Measurements from ENCODE around the gene IFNB1. TPM values are rescaled to one million over a fixed set of nuclear protein-coding genes. Genes with fewer than 3 reads are reported as not detected.

IFNB1 gene
- total and polyA plus RNA-seq, 4 donors: not detected

DNA sequence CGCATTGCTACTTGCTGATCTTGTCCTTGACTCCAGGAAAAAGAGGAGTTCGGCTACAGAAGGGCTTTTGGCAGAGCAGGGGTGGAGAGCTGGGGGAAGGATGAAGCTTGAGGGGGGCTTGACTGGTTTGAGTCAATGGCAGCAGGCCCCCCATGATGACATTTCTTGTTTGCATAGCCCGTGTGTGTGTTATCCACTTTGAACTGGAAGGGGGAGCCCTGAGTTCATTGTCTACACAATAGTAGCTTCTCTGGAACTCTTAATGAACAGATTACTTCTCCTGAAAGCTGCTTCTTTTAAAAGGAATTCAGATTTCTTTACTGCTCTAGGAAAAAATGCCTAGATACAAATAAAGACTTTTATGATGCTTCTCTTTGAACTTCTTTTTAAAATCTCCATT, 2.3 kb downstream of the IFNB1 start (continued):
- TF ChIP-seq, protein P1, sequence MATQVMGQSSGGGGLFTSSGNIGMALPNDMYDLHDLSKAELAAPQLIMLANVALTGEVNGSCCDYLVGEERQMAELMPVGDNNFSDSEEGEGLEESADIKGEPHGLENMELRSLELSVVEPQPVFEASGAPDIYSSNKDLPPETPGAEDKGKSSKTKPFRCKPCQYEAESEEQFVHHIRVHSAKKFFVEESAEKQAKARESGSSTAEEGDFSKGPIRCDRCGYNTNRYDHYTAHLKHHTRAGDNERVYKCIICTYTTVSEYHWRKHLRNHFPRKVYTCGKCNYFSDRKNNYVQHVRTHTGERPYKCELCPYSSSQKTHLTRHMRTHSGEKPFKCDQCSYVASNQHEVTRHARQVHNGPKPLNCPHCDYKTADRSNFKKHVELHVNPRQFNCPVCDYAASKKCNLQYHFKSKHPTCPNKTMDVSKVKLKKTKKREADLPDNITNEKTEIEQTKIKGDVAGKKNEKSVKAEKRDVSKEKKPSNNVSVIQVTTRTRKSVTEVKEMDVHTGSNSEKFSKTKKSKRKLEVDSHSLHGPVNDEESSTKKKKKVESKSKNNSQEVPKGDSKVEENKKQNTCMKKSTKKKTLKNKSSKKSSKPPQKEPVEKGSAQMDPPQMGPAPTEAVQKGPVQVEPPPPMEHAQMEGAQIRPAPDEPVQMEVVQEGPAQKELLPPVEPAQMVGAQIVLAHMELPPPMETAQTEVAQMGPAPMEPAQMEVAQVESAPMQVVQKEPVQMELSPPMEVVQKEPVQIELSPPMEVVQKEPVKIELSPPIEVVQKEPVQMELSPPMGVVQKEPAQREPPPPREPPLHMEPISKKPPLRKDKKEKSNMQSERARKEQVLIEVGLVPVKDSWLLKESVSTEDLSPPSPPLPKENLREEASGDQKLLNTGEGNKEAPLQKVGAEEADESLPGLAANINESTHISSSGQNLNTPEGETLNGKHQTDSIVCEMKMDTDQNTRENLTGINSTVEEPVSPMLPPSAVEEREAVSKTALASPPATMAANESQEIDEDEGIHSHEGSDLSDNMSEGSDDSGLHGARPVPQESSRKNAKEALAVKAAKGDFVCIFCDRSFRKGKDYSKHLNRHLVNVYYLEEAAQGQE (IDR thresholded peaks at IDR 0.05): no peak
- TF ChIP-seq, protein P2, sequence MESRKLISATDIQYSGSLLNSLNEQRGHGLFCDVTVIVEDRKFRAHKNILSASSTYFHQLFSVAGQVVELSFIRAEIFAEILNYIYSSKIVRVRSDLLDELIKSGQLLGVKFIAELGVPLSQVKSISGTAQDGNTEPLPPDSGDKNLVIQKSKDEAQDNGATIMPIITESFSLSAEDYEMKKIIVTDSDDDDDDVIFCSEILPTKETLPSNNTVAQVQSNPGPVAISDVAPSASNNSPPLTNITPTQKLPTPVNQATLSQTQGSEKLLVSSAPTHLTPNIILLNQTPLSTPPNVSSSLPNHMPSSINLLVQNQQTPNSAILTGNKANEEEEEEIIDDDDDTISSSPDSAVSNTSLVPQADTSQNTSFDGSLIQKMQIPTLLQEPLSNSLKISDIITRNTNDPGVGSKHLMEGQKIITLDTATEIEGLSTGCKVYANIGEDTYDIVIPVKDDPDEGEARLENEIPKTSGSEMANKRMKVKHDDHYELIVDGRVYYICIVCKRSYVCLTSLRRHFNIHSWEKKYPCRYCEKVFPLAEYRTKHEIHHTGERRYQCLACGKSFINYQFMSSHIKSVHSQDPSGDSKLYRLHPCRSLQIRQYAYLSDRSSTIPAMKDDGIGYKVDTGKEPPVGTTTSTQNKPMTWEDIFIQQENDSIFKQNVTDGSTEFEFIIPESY (IDR thresholded peaks at IDR 0.05): no peak
- TF ChIP-seq GABPA (IDR thresholded peaks at IDR 0.05 in 1 of 2, conservative IDR thresholded peaks at IDR 0.05 in 1 of 2): no peak

DNA sequence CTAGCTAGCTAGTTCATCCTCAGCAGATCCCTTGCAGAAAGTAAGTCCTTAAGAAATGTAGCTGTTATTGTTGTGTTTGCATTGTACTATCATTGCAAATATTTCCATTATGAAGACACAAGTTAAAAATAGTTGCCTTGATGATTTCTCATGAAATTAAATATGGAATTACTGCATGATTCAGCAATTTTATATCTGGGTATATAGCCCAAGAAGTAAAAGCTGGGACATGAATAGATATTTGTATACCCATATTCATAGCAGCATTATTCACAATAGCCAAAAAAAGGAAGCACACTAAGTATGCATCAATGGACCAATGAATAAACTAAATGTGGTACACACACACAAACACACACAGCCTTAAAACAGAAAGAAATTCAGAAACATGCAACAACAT, 6.8 kb downstream of the IFNB1 start:
- no peak overlapping the region for H3K9ac ChIP-seq (ENCODE audit: low read depth in 1 of 2, low read length in 2 of 2)
- no peaks in the 10 kb centered on the region for H3K36me3 ChIP-seq (ENCODE audit: control insufficient read depth in 4 of 4, insufficient read depth in 3 of 4, low read depth in 1 of 4, low read length in 3 of 4)
- no peak overlapping the region for H3K4me3 ChIP-seq (ENCODE audit: low read depth in 1 of 3, low read length in 3 of 3)
- no peak overlapping the region for H3K27ac ChIP-seq (ENCODE audit: low read depth in 1 of 2, low read length in 2 of 2)
- no peak for DNase-seq (ENCODE audit: low spot score)
- no peaks in the 10 kb centered on the region for H3K9me3 ChIP-seq (ENCODE audit: control insufficient read depth in 4 of 4, low read length in 3 of 4)
- H3K27me3 ChIP-seq (ENCODE audit: control insufficient read depth in 4 of 4, insufficient read depth in 4 of 4, low read length in 3 of 4): no peaks in the 10 kb centered on the region
- no peaks in the 10 kb centered on the region for H3K4me1 ChIP-seq (ENCODE audit: control insufficient read depth in 4 of 4, insufficient read depth in 4 of 4, low read length in 3 of 4)
- no peak for TF ChIP-seq YY1 (IDR thresholded peaks at IDR 0.05)
- TF ChIP-seq EGR1 (IDR thresholded peaks at IDR 0.05; ENCODE audit: low read depth in 2 of 2): no peak
- TF ChIP-seq HNF4G (IDR thresholded peaks at IDR 0.05): no peak
- TF ChIP-seq GABPA (IDR thresholded peaks at IDR 0.05 in 1 of 2, conservative IDR thresholded peaks at IDR 0.05 in 1 of 2): no peak
- TF ChIP-seq RAD21 (IDR thresholded peaks at IDR 0.05): no peak
- no peak for TF ChIP-seq FOXA1 (IDR thresholded peaks at IDR 0.05)
- TF ChIP-seq SP1 (IDR thresholded peaks at IDR 0.05): no peak
- TF ChIP-seq HNF4A (conservative IDR thresholded peaks at IDR 0.05): no peak
- TF ChIP-seq, protein P3, sequence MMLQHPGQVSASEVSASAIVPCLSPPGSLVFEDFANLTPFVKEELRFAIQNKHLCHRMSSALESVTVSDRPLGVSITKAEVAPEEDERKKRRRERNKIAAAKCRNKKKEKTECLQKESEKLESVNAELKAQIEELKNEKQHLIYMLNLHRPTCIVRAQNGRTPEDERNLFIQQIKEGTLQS (IDR thresholded peaks at IDR 0.05): no peak
- no peak for TF ChIP-seq FOXA2 (IDR thresholded peaks at IDR 0.05)
- TF ChIP-seq CTCF (IDR thresholded peaks at IDR 0.05; ENCODE audit: low read depth, low read length, missing input control): no peak
- TF ChIP-seq JUND (IDR thresholded peaks at IDR 0.05): no peak
- no peak for TF ChIP-seq TAF1 (conservative IDR thresholded peaks at IDR 0.05)
- TF ChIP-seq, protein P2 (IDR thresholded peaks at IDR 0.05): no peak
- TF ChIP-seq, protein P4, sequence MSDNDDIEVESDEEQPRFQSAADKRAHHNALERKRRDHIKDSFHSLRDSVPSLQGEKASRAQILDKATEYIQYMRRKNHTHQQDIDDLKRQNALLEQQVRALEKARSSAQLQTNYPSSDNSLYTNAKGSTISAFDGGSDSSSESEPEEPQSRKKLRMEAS (IDR thresholded peaks at IDR 0.05): no peak
- TF ChIP-seq NR2F2 (IDR thresholded peaks at IDR 0.05): no peak
- TF ChIP-seq, protein P1 (IDR thresholded peaks at IDR 0.05): no peak

All from liver (tissue), 9 donors.